ENCODE results near the gene BOLA3.

DNA sequence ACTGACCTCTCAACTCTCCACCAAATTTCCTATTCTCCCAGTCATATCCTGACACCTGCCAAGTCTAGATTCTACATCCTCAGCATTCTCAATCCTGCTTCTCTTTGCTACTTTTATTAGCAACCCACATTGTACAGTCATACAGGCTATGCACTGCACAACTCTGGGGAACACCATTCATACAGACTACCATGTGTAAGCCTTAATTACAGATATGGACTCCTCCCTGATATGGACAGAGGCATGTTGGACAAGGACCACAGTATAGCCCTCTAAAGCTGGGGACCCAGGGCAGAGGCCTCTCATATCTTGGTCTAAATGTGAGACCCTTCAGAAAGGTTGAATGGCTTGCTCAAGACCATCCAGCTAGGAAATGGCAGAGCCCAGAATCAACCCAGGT lies 36.3 kb downstream of the BOLA3 start:
- TF ChIP-seq USF2 (IDR thresholded peaks at IDR 0.05; ENCODE audit: low read depth, low read length) (no peak), CTCF (conservative IDR thresholded peaks at IDR 0.05; ENCODE audit: low read depth, low read length) (no peak), POLR2A (IDR thresholded peaks at IDR 0.05; ENCODE audit: low read depth, low read length) (no peak), MXI1 (IDR thresholded peaks at IDR 0.05; ENCODE audit: borderline replicate concordance, low read depth, low read length) (no peak), NFE2L2 (IDR thresholded peaks at IDR 0.05; ENCODE audit: low read depth, low read length) (no peak), BHLHE40 (IDR thresholded peaks at IDR 0.05; ENCODE audit: low read depth, low read length) (no peak)
